ENCODE measurements around the gene CDH4.

The CDH4 gene

GRCh38 chr20:61525781-61526431 lies 273.8 kb downstream of the CDH4 start:
- H3K4me3 ChIP-seq (ENCODE audit: low read length): no peak overlapping the region
- TF ChIP-seq ZNF274 (IDR thresholded peaks at IDR 0.05; ENCODE audit: low read depth, low read length): no peak

GRCh38 chr20:61526907-61527306 lies 274.8 kb downstream of the CDH4 start:
- H3K4me3 ChIP-seq (ENCODE audit: low read length): no peak overlapping the region
- no peak for TF ChIP-seq ZNF274 (IDR thresholded peaks at IDR 0.05; ENCODE audit: low read depth, low read length)

- TF ChIP-seq ZNF274 (IDR thresholded peaks at IDR 0.05; ENCODE audit: low read depth, low read length): no peak
- no peak overlapping the region for H3K4me3 ChIP-seq (ENCODE audit: low read length)
Observed at GRCh38 chr20:61527626-61528025, 275.6 kb downstream of the CDH4 start.

- TF ChIP-seq ZNF274 (IDR thresholded peaks at IDR 0.05; ENCODE audit: low read depth, low read length): no peak
- no peak overlapping the region for H3K4me3 ChIP-seq (ENCODE audit: low read length)
Observed at GRCh38 chr20:61528591-61528990, 276.5 kb downstream of the CDH4 start.

DNA sequence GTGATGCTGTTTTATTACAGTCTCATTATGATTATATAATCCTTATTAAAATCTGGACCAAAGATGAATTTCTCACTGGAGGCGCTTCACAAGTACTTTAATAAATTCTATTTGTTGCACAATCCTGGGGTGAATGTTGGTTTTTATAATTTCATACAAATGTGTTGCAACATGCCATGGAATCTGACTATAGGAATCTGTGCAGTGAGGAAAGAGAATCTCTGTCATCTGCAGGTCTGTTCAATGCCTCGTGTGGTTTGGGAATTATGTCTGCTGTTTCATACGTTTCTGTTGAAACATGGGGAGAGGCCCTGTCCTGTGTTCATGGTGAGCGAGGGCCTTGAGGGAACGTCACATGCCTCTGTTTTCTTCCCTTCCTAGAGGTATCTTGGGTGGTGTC lies 277.3 kb downstream of the CDH4 start:
- no peak overlapping the region for H3K4me3 ChIP-seq (ENCODE audit: low read length)
- TF ChIP-seq ZNF274 (IDR thresholded peaks at IDR 0.05; ENCODE audit: low read depth, low read length): no peak

GRCh38 chr20:61531553-61532345 lies 279.7 kb downstream of the CDH4 start:
- H3K4me3 ChIP-seq (ENCODE audit: low read length): no peak overlapping the region
- TF ChIP-seq ZNF274 (IDR thresholded peaks at IDR 0.05; ENCODE audit: low read depth, low read length): no peak

GRCh38 chr20:61532736-61533135 lies 280.7 kb downstream of the CDH4 start:
- TF ChIP-seq ZNF274 (IDR thresholded peaks at IDR 0.05; ENCODE audit: low read depth, low read length): no peak
- H3K4me3 ChIP-seq (ENCODE audit: low read length): no peak overlapping the region

GRCh38 chr20:61533231-61533631 lies 281.2 kb downstream of the CDH4 start:
- H3K4me3 ChIP-seq (ENCODE audit: low read length): no peak overlapping the region
- no peak for TF ChIP-seq ZNF274 (IDR thresholded peaks at IDR 0.05; ENCODE audit: low read depth, low read length)

DNA sequence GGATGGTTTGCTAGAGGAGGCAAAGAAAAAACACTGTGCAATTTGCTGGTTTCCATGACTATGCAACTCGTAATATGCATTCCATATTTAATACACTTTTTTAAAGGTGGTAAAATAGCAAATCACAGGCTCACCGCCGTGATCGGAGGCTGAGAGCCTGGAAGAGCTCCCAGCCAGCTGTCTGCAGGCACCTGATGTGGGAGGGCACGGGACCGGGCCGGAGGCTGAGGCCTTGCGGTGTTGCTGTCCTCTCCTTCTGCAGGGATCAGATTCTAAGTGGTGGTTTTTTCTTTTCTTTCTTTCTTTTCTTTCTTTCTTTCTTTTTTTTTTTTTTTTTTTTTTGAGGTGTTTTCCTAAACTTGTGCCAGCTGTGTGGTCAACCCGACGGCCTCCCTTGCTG lies 282.3 kb downstream of the CDH4 start:
- TF ChIP-seq ZNF274 (IDR thresholded peaks at IDR 0.05; ENCODE audit: low read depth, low read length): no peak

DNA sequence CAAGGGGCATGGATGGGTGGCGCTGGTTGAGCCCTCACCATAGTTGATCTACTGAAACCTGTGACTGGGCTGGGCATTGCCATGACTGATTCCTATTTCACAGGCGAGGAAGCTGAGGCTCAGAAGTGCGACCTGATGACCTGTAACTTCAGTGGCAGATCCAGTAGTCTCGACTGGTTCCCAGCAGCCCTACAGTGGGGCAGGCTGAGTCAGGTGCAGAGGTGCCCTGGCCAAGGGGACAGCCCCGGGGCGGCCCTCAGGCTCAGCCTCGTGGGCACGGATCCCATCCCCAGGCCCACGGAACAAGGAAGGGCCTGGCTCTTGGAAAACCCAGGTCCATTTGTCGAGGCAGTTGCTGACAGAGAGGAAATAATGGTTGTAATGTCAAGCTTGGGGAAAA lies 283.0 kb downstream of the CDH4 start:
- no peak for TF ChIP-seq ZNF274 (IDR thresholded peaks at IDR 0.05; ENCODE audit: low read depth, low read length)
- no peak overlapping the region for H3K4me3 ChIP-seq (ENCODE audit: low read length)

More for the DNA sequence above, 282.3 kb downstream of the CDH4 start:
- H3K4me3 ChIP-seq (ENCODE audit: low read length): no peak overlapping the region

- TF ChIP-seq ZNF274 (IDR thresholded peaks at IDR 0.05; ENCODE audit: low read depth, low read length): no peak
Observed at GRCh38 chr20:61535536-61535935, 283.5 kb downstream of the CDH4 start.

GRCh38 chr20:61535956-61536355 lies 283.9 kb downstream of the CDH4 start:
- H3K4me3 ChIP-seq (ENCODE audit: low read length): no peak overlapping the region
- no peak for TF ChIP-seq ZNF274 (IDR thresholded peaks at IDR 0.05; ENCODE audit: low read depth, low read length)

More at GRCh38 chr20:61535536-61535935, 283.5 kb downstream of the CDH4 start:
- no peak overlapping the region for H3K4me3 ChIP-seq (ENCODE audit: low read length)

DNA sequence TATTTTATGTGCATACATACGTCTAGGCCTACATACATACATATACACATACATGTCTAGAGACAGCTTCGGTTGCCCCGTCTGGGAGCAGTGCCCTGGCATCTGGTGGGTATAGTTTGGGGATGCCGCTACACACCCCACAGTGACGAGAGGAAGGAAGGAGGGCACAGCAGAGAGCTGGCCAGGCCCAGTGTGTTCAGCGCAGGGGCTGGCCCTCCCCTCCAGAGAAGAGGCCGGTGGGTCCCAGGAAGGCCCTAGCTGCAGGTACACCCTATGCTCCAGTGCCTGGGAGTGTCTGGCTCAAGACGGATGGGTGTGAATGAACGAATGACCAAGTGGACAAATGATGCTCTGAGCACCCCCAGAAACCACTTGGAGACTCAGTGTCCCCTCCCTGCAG lies 284.6 kb downstream of the CDH4 start:
- no peak for TF ChIP-seq ZNF274 (IDR thresholded peaks at IDR 0.05; ENCODE audit: low read depth, low read length)
- no peak overlapping the region for H3K4me3 ChIP-seq (ENCODE audit: low read length)

- H3K4me3 ChIP-seq (ENCODE audit: low read length): no peak overlapping the region
- TF ChIP-seq ZNF274 (IDR thresholded peaks at IDR 0.05; ENCODE audit: low read depth, low read length): no peak
Observed at GRCh38 chr20:61537239-61538182, 285.4 kb downstream of the CDH4 start.

All from GM08714 (cell line).